GM10248 (cell line): Measurements from ENCODE around the gene GYS1.

Experiments
- CTCF ChIA-PET: fragments of 300-600 bp; sonication (Branson Sonifier 250); formaldehyde crosslinking; extraction: SDS; loops from one replicate; lab custom pipeline; 2021; ENCODE audit warnings: antibody characterized with exemption; lab: Yijun Ruan, JAX
- POLR2A ChIA-PET: fragments of 350-650 bp; sonication (Branson Sonifier 250); formaldehyde crosslinking; extraction: SDS; loops from one replicate; lab custom pipeline; 2020; ENCODE audit warnings: antibody characterized with exemption; lab: Yijun Ruan, JAX
- DNase-seq: peaks from one replicate; pipeline ENCODE4 v3.0.0; 2012; ENCODE audit errors: extremely low spot score
- TF ChIP-seq, protein P1 (sequence below): IDR thresholded peaks from 2 replicates; pipeline ENCODE4 v1.5.1; 2012; ENCODE audit warnings: mild to moderate bottlenecking, low read depth; ENCODE audit errors: extremely low read depth, missing control alignments, control extremely low read depth

Gene GYS1

DNA sequence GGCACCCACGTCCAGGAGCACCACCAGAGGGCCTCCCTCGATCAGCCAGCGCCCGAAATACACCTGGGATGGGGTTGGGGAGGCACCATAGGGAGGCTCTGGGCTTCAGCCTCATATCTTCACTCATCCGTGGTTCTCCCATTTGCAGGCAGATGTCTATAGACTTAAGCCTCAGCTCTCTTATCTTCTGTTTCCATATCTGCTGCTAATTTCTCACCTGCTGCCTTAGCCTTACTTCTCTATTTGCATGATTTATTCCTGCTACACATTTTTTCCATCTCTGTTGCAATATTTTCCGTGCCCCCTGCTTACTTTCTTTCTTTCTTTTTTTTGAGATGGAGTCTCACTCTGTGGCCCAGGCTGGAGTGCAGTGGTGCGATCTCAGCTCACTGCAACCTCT, 5.8 kb downstream of the GYS1 start:
- TF ChIP-seq, protein P1, sequence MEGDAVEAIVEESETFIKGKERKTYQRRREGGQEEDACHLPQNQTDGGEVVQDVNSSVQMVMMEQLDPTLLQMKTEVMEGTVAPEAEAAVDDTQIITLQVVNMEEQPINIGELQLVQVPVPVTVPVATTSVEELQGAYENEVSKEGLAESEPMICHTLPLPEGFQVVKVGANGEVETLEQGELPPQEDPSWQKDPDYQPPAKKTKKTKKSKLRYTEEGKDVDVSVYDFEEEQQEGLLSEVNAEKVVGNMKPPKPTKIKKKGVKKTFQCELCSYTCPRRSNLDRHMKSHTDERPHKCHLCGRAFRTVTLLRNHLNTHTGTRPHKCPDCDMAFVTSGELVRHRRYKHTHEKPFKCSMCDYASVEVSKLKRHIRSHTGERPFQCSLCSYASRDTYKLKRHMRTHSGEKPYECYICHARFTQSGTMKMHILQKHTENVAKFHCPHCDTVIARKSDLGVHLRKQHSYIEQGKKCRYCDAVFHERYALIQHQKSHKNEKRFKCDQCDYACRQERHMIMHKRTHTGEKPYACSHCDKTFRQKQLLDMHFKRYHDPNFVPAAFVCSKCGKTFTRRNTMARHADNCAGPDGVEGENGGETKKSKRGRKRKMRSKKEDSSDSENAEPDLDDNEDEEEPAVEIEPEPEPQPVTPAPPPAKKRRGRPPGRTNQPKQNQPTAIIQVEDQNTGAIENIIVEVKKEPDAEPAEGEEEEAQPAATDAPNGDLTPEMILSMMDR, result no peak
- ChIA-PET CTCF (interaction anchor here (1.6 to 1.9 kb wide), 2 partner anchors 13 to 14 kb away, joined by 3 to 11 read pairs; no protein-coding TSS in a partner anchor), POLR2A (interaction anchor here (0.7 to 2.1 kb wide), 2 partner anchors 8 to 21 kb away, joined by 3 to 11 read pairs; partner anchors contain the start of gene FTL)
- no peak for DNase-seq

DNA sequence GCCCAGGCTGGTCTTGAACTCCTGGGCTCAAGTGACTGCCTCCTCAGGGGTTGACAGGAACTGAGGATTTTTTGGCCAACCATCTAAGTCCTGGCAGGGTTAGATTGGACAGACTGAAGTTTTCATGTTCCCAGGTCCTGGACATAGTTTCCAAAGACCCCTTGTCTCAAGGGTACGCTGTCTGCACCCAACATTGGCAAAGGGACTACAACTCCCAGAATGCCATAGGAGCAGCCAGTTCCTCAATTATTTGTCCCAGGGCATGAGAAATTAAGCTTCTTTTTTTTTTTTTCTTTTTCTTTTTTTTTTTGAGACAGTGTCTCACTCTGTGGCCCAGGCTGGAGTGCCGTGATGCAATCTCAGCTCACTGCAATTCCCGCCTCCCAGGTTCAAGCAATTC, 6.9 kb downstream of the GYS1 start:
- ChIA-PET POLR2A (interaction anchor here (0.6 to 2.1 kb wide), 4 partner anchors 20 to 470 kb away, joined by 3 to 11 read pairs (median 4); partner anchors contain the start of gene FTL), CTCF (interaction anchor here (0.8 to 1.9 kb wide), 4 partner anchors 10 to 15 kb away, joined by 3 to 11 read pairs (median 4); no protein-coding TSS in a partner anchor)
- TF ChIP-seq, protein P1, result no peak
- DNase-seq, result no peak

DNA sequence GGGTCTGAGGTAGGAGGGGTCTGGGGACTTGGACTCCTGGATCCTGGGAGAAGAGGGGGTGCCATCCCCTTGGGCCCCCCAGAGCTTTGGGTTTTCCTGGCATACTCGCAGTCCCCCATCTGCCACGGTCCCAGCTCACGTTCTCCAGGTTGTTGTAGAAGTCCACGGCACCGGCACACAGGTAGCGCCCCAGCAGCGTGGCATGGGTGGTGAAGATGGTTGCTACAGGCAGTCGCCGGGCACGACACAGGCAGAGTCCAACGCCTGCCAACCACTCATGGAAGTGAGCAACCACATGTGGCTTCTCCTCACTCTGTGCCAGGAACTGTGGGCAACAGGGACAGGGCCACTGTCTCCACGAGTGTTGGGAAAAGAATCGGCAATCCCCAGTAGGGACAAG, 7.4 kb downstream of the GYS1 start:
- TF ChIP-seq, protein P1, result no peak
- DNase-seq, result no peak
- CTCF ChIA-PET, result interaction anchor here (1.3 to 10.4 kb wide), 3 partner anchors 7 to 14 kb away, joined by 3 to 129 read pairs (median 11); partner anchors contain the start of genes GYS1 and RUVBL2
- POLR2A ChIA-PET, result interaction anchor here (0.6 to 2.1 kb wide), 5 partner anchors 8 to 469 kb away, joined by 3 to 11 read pairs (median 3); partner anchors contain the start of genes FTL and RUVBL2

DNA sequence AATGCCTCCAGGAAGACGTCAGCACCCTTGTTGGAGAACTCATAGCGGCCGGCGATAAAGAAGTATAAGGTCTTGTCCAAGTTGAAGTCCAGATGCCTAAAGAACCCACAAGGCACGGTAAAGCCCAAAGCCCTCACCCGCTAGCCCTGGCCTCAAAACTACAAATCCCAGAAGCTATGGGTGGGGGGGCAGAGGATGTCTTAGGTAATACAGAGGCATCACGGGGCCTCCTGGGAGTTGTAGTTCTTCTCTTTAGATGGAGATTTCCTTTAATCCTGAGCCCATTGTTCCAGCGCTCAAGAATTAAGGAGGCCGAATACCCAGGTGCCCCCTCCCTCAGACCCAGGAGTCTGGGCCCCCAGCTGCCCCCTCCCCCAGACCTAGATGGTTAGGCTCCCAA, 10.8 kb downstream of the GYS1 start:
- TF ChIP-seq, protein P1, result no peak
- DNase-seq, result no peak
- POLR2A ChIA-PET, result interaction anchor here (0.8 kb wide), 1 partner anchor 110 kb away, joined by 3 read pairs; no protein-coding TSS in a partner anchor
- CTCF ChIA-PET, result interaction anchor here (2.4 to 10.4 kb wide), 3 partner anchors 10 to 140 kb away, joined by 6 to 129 read pairs (median 47); partner anchors contain the start of genes GYS1 and RUVBL2

DNA sequence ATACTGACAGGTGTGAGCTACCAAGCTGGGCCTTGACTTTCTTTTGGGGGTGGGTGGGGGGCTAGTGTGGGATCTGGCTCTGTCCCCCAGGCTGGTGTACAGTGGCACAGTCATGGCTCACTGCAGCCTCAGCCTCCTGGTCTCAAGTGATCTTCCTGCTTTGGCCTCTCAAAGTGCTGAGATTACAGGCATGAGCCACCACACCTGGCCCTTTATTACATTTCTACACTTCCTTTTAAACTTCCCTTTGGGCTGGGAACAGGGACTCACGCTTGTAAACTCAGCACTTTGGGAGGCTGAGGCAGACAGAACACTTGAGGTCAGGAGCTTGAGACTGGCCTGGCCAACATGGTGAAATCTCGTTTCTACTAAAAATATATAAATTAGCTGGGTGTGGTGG, 16.0 kb downstream of the GYS1 start:
- ChIA-PET CTCF (interaction anchor here (1.2 to 10.4 kb wide), 5 partner anchors 10 to 189 kb away, joined by 6 to 129 read pairs (median 16); partner anchors contain the start of genes GYS1 and RUVBL2), POLR2A (interaction anchor here (0.8 to 2.6 kb wide), 2 partner anchors 10 to 13 kb away, joined by 3 to 28 read pairs; partner anchors contain the start of gene FTL)
- no peak for DNase-seq
- TF ChIP-seq, protein P1, result no peak

DNA sequence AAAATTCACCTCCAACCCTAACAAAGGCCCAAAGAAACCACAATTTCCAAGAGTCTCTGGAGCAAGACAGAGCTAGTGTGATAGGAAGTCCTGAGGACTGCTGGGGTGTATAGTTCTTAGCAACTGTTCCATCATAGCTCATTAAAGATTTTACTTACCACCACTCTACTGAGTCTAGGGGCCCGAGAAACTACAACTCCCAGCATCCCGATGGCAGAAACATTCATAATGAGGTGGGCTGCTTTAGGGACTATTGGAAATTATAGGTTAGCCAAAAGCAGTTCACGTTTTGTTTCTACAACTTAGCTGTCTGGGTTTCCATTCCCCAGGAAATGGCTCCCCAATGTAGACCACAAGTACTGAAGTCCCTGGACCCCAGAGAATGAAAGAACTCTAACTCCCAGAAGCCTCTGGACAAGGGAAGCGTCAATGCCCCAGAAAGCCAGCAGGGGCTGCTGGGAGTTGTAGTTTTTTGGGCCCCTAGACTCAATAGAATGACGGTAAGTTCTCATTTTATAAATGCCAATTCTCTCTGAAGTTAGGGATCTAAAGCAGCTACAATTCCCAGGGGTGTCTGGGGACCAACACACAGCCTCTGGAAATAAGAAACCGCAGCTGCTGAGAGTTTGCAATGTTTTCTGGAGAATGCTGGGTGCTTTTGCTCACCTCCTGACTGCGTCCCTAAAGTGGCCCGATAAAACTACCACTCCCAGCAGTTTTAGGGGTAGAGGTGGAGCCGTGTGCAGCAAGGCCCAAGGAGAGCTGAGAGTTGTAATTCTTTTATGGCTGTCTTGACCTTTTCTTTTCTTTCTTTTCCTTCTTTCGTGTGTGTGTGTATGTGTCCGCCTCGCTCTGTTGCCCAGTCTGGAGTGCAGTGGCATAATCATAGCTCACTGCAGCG, 16.9 kb downstream of the GYS1 start:
- TF ChIP-seq, protein P1, result no peak
- POLR2A ChIA-PET, result interaction anchor here (0.5 to 2.6 kb wide), 3 partner anchors 10 to 85 kb away, joined by 3 to 28 read pairs (median 4); partner anchors contain the start of gene FTL
- DNase-seq, result no peak
- CTCF ChIA-PET, result interaction anchor here (1.2 to 10.4 kb wide), 5 partner anchors 9 to 188 kb away, joined by 3 to 129 read pairs (median 16); partner anchors contain the start of genes GYS1 and RUVBL2
